MCF 10A (cell line): ENCODE measurements around the gene POM121L2. TPM values are rescaled to one million over a fixed set of nuclear protein-coding genes. Genes with fewer than 3 reads are reported as not detected.

Experiments
- Bru-seq: library from RNA; stranded (reverse); fragments of 400-500 nt; gene quantifications from one replicate; lab custom pipeline; 2021; lab: Mats Ljungman, UMichigan
- BruChase-seq, 2 experiments: library from RNA; stranded (reverse); fragments of 400-500 nt; gene quantifications; one replicate each; lab custom pipeline; 2021; lab: Mats Ljungman, UMichigan
- BruUV-seq: library from RNA; stranded (reverse); fragments of 400-500 nt; replicated peaks from 2 replicates; lab custom pipeline; 2021; lab: Mats Ljungman, UMichigan
- CTCF ChIA-PET: fragments of 300-600 bp; sonication (Branson Sonifier 250); formaldehyde crosslinking; extraction: SDS; loops from one replicate; lab custom pipeline; 2021; ENCODE audit warnings: antibody characterized with exemption, inconsistent platforms; lab: Yijun Ruan, JAX
- POLR2A ChIA-PET: fragments of 300-600, 350-650 bp; sonication (Branson Sonifier 250); formaldehyde crosslinking; extraction: SDS; loops from one replicate; lab custom pipeline; 2020; ENCODE audit warnings: antibody characterized with exemption, inconsistent platforms; lab: Yijun Ruan, JAX
- DNase-seq: peaks from one replicate; pipeline ENCODE4 v3.0.0-alpha.2; 2018; ENCODE audit not compliant: unreplicated experiment
- H3K27ac Mint-ChIP-seq: one replicate; pipeline ENCODE4 v1.8.0; 2022; ENCODE audit warnings: mild to moderate bottlenecking, low read depth, mixed read lengths; ENCODE audit not compliant: unreplicated experiment
- H3K27me3 Mint-ChIP-seq: one replicate; pipeline ENCODE4 v1.8.0; 2022; ENCODE audit warnings: mixed read lengths; ENCODE audit not compliant: insufficient read depth, unreplicated experiment
- H3K36me3 Mint-ChIP-seq: one replicate; pipeline ENCODE4 v1.8.0; 2022; ENCODE audit warnings: mild to moderate bottlenecking, moderate library complexity, mixed read lengths; ENCODE audit not compliant: insufficient read depth, unreplicated experiment
- H3K4me1 Mint-ChIP-seq: one replicate; pipeline ENCODE4 v1.8.0; 2022; ENCODE audit warnings: mixed read lengths; ENCODE audit not compliant: insufficient read depth, unreplicated experiment
- H3K4me3 Mint-ChIP-seq: one replicate; pipeline ENCODE4 v1.8.0; 2022; ENCODE audit warnings: mild to moderate bottlenecking, moderate library complexity, mixed read lengths; ENCODE audit not compliant: unreplicated experiment
- H3K9me3 Mint-ChIP-seq: one replicate; pipeline ENCODE4 v1.8.0; 2022; ENCODE audit warnings: mixed read lengths; ENCODE audit not compliant: unreplicated experiment
- CTCF ChIP-seq: fragments of 200-600 bp; IDR thresholded peaks from one replicate; pipeline ENCODE4 v1.8.0; 2022; ENCODE audit warnings: antibody characterized with exemption, mild to moderate bottlenecking; ENCODE audit not compliant: unreplicated experiment
- intact Hi-C: fragments of 100-400 bp; cut with micrococcal nuclease; formaldehyde crosslinking; loops from 2 replicates; pipeline ENCODE4 v1.14.1; 2022
- long read RNA-seq: library from polyadenylated mRNA; stranded (forward); transcript quantifications from one replicate; pipeline ENCODE4 v2.0.0, GENCODE V29; 2022
- total RNA-seq: library from RNA; stranded (reverse); gene quantifications from 2 replicates; pipeline ENCODE4 v1.2.3, GENCODE V29; 2022

Gene POM121L2
- not detected in 2 replicates for total RNA-seq
- Bru-seq, nascent RNA, result not detected
- BruChase-seq, experiment 1, labeled RNA remaining after a 6-hour chase, result not detected
- not detected for BruChase-seq, experiment 2, labeled RNA remaining after a 2-hour chase
- long read RNA-seq, result 0 reads

- H3K4me3 Mint-ChIP-seq, result peak within 1 kb of the TSS; percentile 73
- POLR2A ChIA-PET, result interaction anchor here (0.6 to 1.5 kb wide), 13 partner anchors 8 to 440 kb away, joined by 3 to 6 read pairs (median 3); partner anchors contain the start of genes ZNF184 and ZNF391
Measured at GRCh38 chr6:27312146-27312949, at the start of gene POM121L2. Gene POM121L2 (minus strand): TSS chr6:27312273. CDS start chr6:27312170, 103 bp downstream.

GRCh38 chr6:27359231-27359630, 47.2 kb upstream of the POM121L2 start:
- ChIA-PET CTCF (no interaction called here), POLR2A (no interaction called here)
- H3K27me3 Mint-ChIP-seq, result no peaks in the 10 kb centered on the region
- H3K4me1 Mint-ChIP-seq, result no peaks in the 10 kb centered on the region
- H3K27ac Mint-ChIP-seq, result no peak overlapping the region
- intact Hi-C loops, result no loop called here
- TSS peak; percentile 15 for BruUV-seq
- no peak for TF ChIP-seq CTCF
- H3K9me3 Mint-ChIP-seq, result peaks cover 18% of the 10 kb centered on the region
- no peak overlapping the region for H3K4me3 Mint-ChIP-seq
- DNase-seq, result no peak
- H3K36me3 Mint-ChIP-seq, result peaks cover 17% of the 10 kb centered on the region

More at GRCh38 chr6:27312146-27312949, at the start of gene POM121L2:
- TF ChIP-seq CTCF, result peak; percentile 87
- DNase-seq, result peak; percentile 84
- no TSS peak for BruUV-seq
- Mint-ChIP-seq H3K27me3 (peaks cover 12% of the 10 kb centered on the region), H3K36me3 (no peaks in the 10 kb centered on the region), H3K9me3 (peaks cover 8% of the 10 kb centered on the region), H3K4me1 (no peaks in the 10 kb centered on the region), H3K27ac (no peak within 1 kb of the TSS)
- intact Hi-C loops, result loop anchor here (1.0 to 5.0 kb wide), 7 partner anchors 150 to 440 kb away; no protein-coding TSS in a partner anchor
- CTCF ChIA-PET, result interaction anchor here (0.6 to 3.1 kb wide), 15 partner anchors 21 to 484 kb away, joined by 3 to 16 read pairs (median 3); no protein-coding TSS in a partner anchor

- Mint-ChIP-seq H3K4me1 (no peaks in the 10 kb centered on the region), H3K4me3 (no peak overlapping the region), H3K36me3 (peaks cover 17% of the 10 kb centered on the region), H3K27me3 (no peaks in the 10 kb centered on the region), H3K27ac (no peak overlapping the region), H3K9me3 (peaks cover 18% of the 10 kb centered on the region)
- CTCF ChIA-PET, result no interaction called here
- POLR2A ChIA-PET, result no interaction called here
- intact Hi-C loops, result no loop called here
- no TSS peak for BruUV-seq
- no peak for TF ChIP-seq CTCF
- no peak for DNase-seq
Measured at GRCh38 chr6:27358786-27359185, 46.7 kb upstream of the POM121L2 start.

- no TSS peak for BruUV-seq
- intact Hi-C loops, result no loop called here
- CTCF ChIA-PET, result no interaction called here
- no peaks in the 10 kb centered on the region for H3K27me3 Mint-ChIP-seq
- H3K27ac Mint-ChIP-seq, result no peak overlapping the region
- DNase-seq, result no peak
- H3K36me3 Mint-ChIP-seq, result no peaks in the 10 kb centered on the region
- no peak for TF ChIP-seq CTCF
- POLR2A ChIA-PET, result no interaction called here
- no peaks in the 10 kb centered on the region for H3K4me1 Mint-ChIP-seq
- H3K9me3 Mint-ChIP-seq, result peaks cover 24% of the 10 kb centered on the region
- no peak overlapping the region for H3K4me3 Mint-ChIP-seq
Measured at GRCh38 chr6:27352850-27353249, 40.8 kb upstream of the POM121L2 start.
